HL-60 (cell line): ENCODE measurements around the gene SLC5A11.

Source experiments
- CTCF ChIP-seq: IDR thresholded peaks from one replicate; pipeline ENCODE4 v1.5.1; 2011; ENCODE audit warnings: low read length, control low read depth, inconsistent platforms; ENCODE audit not compliant: insufficient read depth
- GABPA ChIP-seq: IDR thresholded peaks from 2 replicates; pipeline ENCODE4 v1.6.1; 2012; ENCODE audit warnings: low read depth
- POLR2AphosphoS5 ChIP-seq: IDR thresholded peaks from 2 replicates; pipeline ENCODE4 v1.6.1; 2012; ENCODE audit warnings: low read depth
- REST ChIP-seq: IDR thresholded peaks from 2 replicates; pipeline ENCODE4 v1.6.1; 2012; ENCODE audit warnings: low read depth; ENCODE audit not compliant: insufficient replicate concordance

- TF ChIP-seq CTCF (no peak), POLR2AphosphoS5 (no peak), GABPA (no peak), REST (no peak)
Measured at GRCh38 chr16:24929409-24929808, 83.6 kb downstream of the SLC5A11 start.
